CD8-positive, alpha-beta memory T cell (primary cell): Measurements from ENCODE around the gene IFITM5. TPM values are rescaled to one million over a fixed set of nuclear protein-coding genes. Genes with fewer than 3 reads are reported as not detected.
"Not testable (repeated sequence)": the region's sequence is repeated elsewhere in the genome, so short reads cannot be mapped to it uniquely, and the experiment has no call there.

ENCODE experiments used
- CTCF ChIA-PET: fragments of 350-600 bp; sonication (Branson Sonifier 250); formaldehyde crosslinking; loops from one replicate; lab custom pipeline; 2021; ENCODE audit warnings: antibody characterized with exemption; lab: Charles Lee
- POLR2A ChIA-PET: fragments of 350-600 bp; sonication (Branson Sonifier 250); formaldehyde crosslinking; loops from one replicate; lab custom pipeline; 2021; ENCODE audit warnings: antibody characterized with exemption; lab: Charles Lee
- DNase-seq, 5 donors: peaks; one replicate each; pipeline versions ENCODE4 v3.0.0 to v3.0.0-alpha.2; 2020 to 2022; ENCODE audit warnings: mixed read lengths in 1 of 5
- H3K27ac ChIP-seq: one replicate; pipeline ENCODE4 v1.7.0; 2013; ENCODE audit warnings: low read depth, mild to moderate bottlenecking, low read length, moderate library complexity
- H3K27me3 ChIP-seq: 2 replicates; pipeline ENCODE4 v1.7.0; 2013; ENCODE audit warnings: low read length, mild to moderate bottlenecking; ENCODE audit not compliant: insufficient read depth, poor library complexity, severe bottlenecking
- H3K36me3 ChIP-seq: 2 replicates; pipeline ENCODE4 v1.7.0; 2013; ENCODE audit warnings: mild to moderate bottlenecking, low read length, moderate library complexity; ENCODE audit not compliant: insufficient read depth
- H3K4me1 ChIP-seq: 2 replicates; pipeline ENCODE4 v1.7.0; 2013; ENCODE audit warnings: mild to moderate bottlenecking, low read length, moderate library complexity; ENCODE audit not compliant: insufficient read depth
- H3K4me3 ChIP-seq: 2 replicates; pipeline ENCODE4 v1.7.0; 2013; ENCODE audit warnings: mild to moderate bottlenecking, low read length
- H3K9me3 ChIP-seq: 2 replicates; pipeline ENCODE4 v1.7.0; 2013; ENCODE audit warnings: mild to moderate bottlenecking, low read length
- H3K27ac Mint-ChIP-seq, 8 donors: one replicate each; pipeline ENCODE4 v1.8.0; 2020 to 2021; ENCODE audit warnings: mixed read lengths in 8 of 8, mild to moderate bottlenecking in 6 of 8, inconsistent platforms in 3 of 8, moderate library complexity in 3 of 8
- H3K27me3 Mint-ChIP-seq, 2 donors: one replicate each; pipeline ENCODE4 v1.8.0; 2020 to 2021; ENCODE audit warnings: mixed read lengths in 2 of 2, mild to moderate bottlenecking in 1 of 2, moderate library complexity in 1 of 2
- H3K36me3 Mint-ChIP-seq, 3 donors: one replicate each; pipeline ENCODE4 v1.8.0; 2020 to 2021; ENCODE audit warnings: mixed read lengths in 3 of 3, inconsistent platforms in 1 of 3, mild to moderate bottlenecking in 1 of 3
- H3K4me1 Mint-ChIP-seq, 3 donors: one replicate each; pipeline ENCODE4 v1.8.0; 2020 to 2021; ENCODE audit warnings: mixed read lengths in 3 of 3, inconsistent platforms in 1 of 3, mild to moderate bottlenecking in 1 of 3
- H3K4me3 Mint-ChIP-seq, 7 donors: one replicate each; pipeline ENCODE4 v1.8.0; 2020 to 2021; ENCODE audit warnings: mixed read lengths in 7 of 7, mild to moderate bottlenecking in 6 of 7, moderate library complexity in 4 of 7, inconsistent platforms in 2 of 7
- H3K9me3 Mint-ChIP-seq, 5 donors: one replicate each; pipeline ENCODE4 v1.8.0; 2020 to 2022; ENCODE audit warnings: mixed read lengths in 5 of 5, mild to moderate bottlenecking in 3 of 5, moderate library complexity in 2 of 5, inconsistent platforms in 1 of 5
- polyA plus RNA-seq: library from polyadenylated mRNA; unstranded; fragments of 300-500 nt; fragmentation: Illumina TruSeq; gene quantifications from one replicate; pipeline ENCODE4 v1.2.3, GENCODE V29; 2021
- total RNA-seq, 2 experiments: library from RNA; stranded (reverse); gene quantifications; one replicate each; pipeline ENCODE4 v1.2.3, GENCODE V29; 2021

IFITM5 gene
- total and polyA plus RNA-seq, 3 experiments from 2014 or later: not detected

DNA sequence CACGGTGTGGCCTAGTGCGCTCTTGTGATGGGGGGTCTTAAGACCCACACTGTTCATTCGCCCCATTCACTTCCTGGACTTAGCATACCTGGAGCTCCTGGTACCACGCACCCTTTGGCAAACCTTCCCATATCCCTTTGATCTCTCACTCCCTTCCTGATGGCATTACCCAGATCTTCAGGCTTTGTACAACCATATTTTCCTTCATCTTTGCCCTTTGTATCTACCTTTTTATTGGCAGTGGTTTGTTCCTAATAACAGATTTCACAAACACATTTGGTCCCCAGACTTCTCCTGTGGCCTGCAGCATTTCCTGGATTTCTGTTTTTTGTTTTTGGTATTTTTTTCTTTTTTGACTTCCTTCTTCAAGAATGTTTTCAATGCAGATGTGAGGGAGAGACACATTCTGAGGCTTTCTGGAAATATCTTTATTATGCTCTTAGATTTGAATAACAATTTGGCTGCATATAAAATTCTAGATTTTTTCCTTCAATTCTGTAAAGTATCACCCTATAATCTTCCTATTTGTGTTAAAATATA lies 37.4 kb upstream of the IFITM5 start:
- no peaks in the 10 kb centered on the region for H3K36me3 Mint-ChIP-seq
- POLR2A ChIA-PET: no interaction called here

DNA sequence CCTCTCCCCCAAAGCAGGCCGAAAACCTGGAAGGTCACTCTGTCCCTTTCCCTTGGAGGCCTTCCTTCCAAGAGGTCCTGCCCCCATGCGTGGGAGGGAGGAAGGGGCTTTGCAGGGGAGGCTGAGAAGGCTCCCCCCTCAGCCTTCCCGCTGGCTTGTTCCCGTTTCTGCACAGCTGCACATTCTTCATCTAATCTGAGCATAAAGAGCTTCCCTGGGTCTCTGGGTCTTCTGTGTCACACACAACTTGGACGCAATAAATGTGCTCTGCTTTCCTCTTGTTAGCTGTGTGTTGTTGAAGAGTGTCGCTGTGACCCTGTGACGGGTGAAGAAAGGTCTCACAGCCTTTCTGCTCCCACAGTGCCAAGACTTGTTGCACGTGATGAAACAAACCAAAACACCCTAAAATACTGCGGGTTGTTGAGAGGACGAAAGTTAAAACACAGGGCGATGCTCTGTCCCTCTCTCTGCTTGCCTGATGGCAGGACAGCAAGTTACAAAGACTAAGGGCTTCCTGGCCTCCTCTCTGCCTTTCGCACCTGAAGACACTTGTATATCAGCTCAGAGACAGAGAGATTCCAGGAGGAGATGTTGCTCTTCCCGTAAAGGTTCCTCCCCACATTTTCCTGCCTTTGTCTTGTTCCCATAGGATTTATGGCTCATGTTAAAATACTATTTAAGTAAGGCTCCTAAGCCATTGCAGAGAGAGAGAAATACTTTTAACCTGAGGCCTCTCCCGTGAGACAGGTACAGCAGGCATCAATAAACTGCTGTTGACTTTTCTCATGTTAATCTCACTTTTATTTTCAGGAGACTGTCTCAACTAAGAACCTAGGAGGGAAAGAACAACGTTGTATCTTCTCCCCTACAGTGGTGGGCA lies 36.7 kb upstream of the IFITM5 start:
- no peaks in the 10 kb centered on the region for H3K9me3 ChIP-seq
- H3K27me3 ChIP-seq: no peaks in the 10 kb centered on the region
- no peaks in the 10 kb centered on the region for H3K36me3 ChIP-seq
- H3K27ac ChIP-seq: no peak overlapping the region
- H3K4me3 ChIP-seq: no peak overlapping the region
- no peak overlapping the region for H3K4me3 Mint-ChIP-seq
- H3K4me1 ChIP-seq: peaks cover 25% of the 10 kb centered on the region
- no peaks in the 10 kb centered on the region for H3K9me3 Mint-ChIP-seq
- CTCF ChIA-PET: no interaction called here
- H3K4me1 Mint-ChIP-seq: peaks cover 23 to 29% (median 26%) of the 10 kb centered on the region in 3 donors
- peak overlapping the region in 3 of 8 donors; percentile 7 to 59 (median 58) for H3K27ac Mint-ChIP-seq
- DNase-seq: no peak
- POLR2A ChIA-PET: interaction anchor here (1.0 kb wide), 1 partner anchor 24 kb away, joined by 3 read pairs; no protein-coding TSS in a partner anchor
- peaks cover 0 to 1% of the 10 kb centered on the region in 2 donors for H3K27me3 Mint-ChIP-seq
- H3K36me3 Mint-ChIP-seq: no peaks in the 10 kb centered on the region

More for the DNA sequence above, 37.4 kb upstream of the IFITM5 start:
- Mint-ChIP-seq H3K27ac (peak overlapping the region in 2 of 8 donors; percentile 18 to 43), H3K27me3 (peaks cover 0 to 3% of the 10 kb centered on the region in 2 donors), H3K4me1 (peaks cover 16 to 21% (median 19%) of the 10 kb centered on the region in 3 donors), H3K4me3 (no peak overlapping the region), H3K9me3 (no peaks in the 10 kb centered on the region)
- Histone ChIP-seq H3K27ac (no peak overlapping the region), H3K9me3 (no peaks in the 10 kb centered on the region), H3K36me3 (no peaks in the 10 kb centered on the region), H3K27me3 (no peaks in the 10 kb centered on the region), H3K4me1 (peaks cover 18% of the 10 kb centered on the region), H3K4me3 (no peak overlapping the region)
- no peak for DNase-seq
- CTCF ChIA-PET: no interaction called here

DNA sequence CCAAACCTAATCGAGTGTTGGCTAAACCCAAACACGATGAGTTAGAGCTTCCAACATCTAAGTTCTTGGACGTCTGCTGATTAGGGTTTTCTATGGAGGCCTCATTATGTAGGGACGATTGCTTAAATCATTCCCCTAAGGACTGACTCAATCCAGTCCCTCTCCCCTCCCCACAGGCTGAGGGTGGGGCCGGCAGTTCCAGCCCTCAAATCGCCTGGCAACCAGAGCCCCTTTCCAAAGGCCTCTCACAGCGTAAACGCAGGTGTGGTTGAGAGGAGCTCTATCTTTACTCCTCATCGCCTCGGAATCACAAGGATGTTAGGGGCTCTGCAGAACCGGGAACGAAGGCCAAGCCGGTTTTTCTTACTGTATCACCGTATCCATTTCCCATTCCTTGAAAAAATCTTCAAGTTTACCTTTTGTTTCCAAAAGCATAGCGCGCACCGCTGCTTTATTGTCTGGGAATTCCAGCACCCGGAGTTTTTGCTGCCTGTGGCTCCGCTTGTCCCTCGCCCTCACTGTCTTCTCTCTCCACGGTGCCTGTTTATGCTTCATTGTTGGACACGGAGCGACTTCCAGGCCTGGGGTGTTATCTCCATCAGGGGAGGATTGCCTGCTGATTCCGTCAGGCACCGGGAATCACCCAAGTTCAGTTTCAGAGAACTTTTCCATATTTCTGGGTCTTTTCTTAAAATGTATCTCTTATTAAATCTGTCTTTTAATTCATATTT lies 35.1 kb upstream of the IFITM5 start:
- Histone ChIP-seq H3K9me3 (no peaks in the 10 kb centered on the region), H3K27me3 (no peaks in the 10 kb centered on the region), H3K4me3 (no peak overlapping the region), H3K27ac (no peak overlapping the region), H3K36me3 (no peaks in the 10 kb centered on the region), H3K4me1 (peaks cover 41% of the 10 kb centered on the region)
- DNase-seq: no peak
- ChIA-PET POLR2A (no interaction called here), CTCF (no interaction called here)
- Mint-ChIP-seq H3K9me3 (no peaks in the 10 kb centered on the region), H3K27ac (no peak overlapping the region), H3K4me1 (peaks cover 39 to 41% (median 39%) of the 10 kb centered on the region in 3 donors), H3K27me3 (no peaks in the 10 kb centered on the region), H3K36me3 (no peaks in the 10 kb centered on the region), H3K4me3 (no peak overlapping the region)

DNA sequence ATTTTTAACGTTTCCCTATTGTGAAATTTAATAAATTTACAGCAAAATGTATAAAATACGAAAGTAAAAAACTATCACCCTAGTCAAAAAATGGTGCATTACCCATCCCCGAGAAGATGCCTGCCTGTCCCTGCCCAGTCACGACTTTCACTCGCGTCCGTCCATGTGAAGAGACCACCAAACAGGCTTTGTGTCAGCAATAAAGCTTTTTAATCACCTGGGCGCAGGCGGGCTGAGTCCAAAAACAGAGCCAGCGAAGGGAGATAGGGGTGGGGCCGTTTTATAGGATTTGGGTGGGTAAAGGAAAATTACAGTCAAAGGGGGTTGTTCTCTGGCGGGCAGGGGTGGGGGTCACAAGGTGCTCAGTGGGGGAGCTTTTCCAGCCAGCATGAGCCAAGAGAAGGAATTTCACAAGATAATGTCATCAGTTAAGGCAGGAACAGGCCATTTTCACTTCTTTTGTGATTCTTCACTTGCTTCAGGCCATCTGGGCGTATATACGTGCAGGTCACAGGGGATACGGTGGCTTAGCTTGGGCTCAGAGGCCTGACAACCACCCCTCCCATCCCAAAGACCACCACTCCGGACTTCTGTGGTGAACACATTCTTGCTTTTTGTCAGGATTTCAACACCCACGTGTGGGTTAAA lies 34.4 kb upstream of the IFITM5 start:
- Mint-ChIP-seq H3K27ac (peak overlapping the region in 1 of 8 donors; percentile 80), H3K4me1 (peaks cover 45% of the 10 kb centered on the region in 3 donors)
- CTCF ChIA-PET, H3K36me3 ChIP-seq, H3K4me3 ChIP-seq, H3K36me3 Mint-ChIP-seq, H3K27me3 Mint-ChIP-seq, POLR2A ChIA-PET, DNase-seq, H3K27ac ChIP-seq, H3K27me3 ChIP-seq, H3K9me3 Mint-ChIP-seq, H3K4me3 Mint-ChIP-seq, H3K9me3 ChIP-seq: not testable (repeated sequence)
- H3K4me1 ChIP-seq: peaks cover 43% of the 10 kb centered on the region

DNA sequence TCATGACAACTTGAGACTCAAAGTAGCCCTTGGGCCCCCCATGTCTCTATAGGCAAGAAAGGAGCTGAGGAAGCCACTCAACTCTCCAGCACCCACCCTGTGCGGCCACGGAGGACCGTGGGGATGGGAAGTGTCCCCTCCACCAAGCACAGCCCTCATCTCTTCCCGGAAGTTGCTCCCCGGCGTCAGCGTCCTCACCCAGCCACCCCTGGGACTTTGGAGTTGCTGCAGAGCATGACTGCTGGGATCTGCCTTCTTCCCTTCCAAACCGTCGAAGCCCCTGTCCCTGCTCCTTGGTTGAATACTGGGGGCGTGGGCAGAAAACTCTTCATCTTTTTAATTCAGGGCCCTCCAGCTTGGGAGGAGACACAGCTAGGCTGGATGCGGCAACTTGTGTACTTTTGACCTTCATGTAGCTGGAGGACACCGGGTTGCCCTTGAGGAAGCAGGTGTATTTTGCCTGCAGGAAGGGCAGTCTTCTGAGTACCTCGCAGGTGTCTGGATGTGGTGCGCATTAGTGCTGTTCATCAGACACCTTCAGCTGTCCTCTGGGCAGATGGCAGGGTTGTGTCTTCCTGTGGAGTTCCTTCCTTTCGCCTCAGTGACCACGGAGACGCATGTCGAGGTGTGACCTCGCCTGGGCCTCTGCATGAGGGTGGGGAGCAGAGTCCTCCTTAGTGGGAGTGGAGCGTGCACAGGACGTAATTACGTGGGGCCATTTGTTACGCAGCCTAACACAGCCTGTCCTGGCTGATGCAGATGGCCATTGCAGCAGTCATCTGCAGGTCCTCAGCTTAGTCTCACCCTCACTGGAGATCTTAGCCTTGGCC lies 33.5 kb upstream of the IFITM5 start:
- ChIA-PET CTCF (no interaction called here), POLR2A (no interaction called here)
- H3K4me3 Mint-ChIP-seq: peak overlapping the region in 3 of 7 donors; percentile 24 to 55 (median 43)
- peaks cover 45 to 51% (median 49%) of the 10 kb centered on the region in 3 donors for H3K4me1 Mint-ChIP-seq
- Histone ChIP-seq H3K27ac (no peak overlapping the region), H3K9me3 (no peaks in the 10 kb centered on the region), H3K36me3 (no peaks in the 10 kb centered on the region), H3K4me3 (no peak overlapping the region), H3K4me1 (peaks cover 43% of the 10 kb centered on the region), H3K27me3 (no peaks in the 10 kb centered on the region)
- no peak for DNase-seq
- no peaks in the 10 kb centered on the region for H3K36me3 Mint-ChIP-seq
- no peaks in the 10 kb centered on the region for H3K27me3 Mint-ChIP-seq
- H3K9me3 Mint-ChIP-seq: no peaks in the 10 kb centered on the region
- peak overlapping the region in 2 of 8 donors; percentile 60 to 80 for H3K27ac Mint-ChIP-seq

DNA sequence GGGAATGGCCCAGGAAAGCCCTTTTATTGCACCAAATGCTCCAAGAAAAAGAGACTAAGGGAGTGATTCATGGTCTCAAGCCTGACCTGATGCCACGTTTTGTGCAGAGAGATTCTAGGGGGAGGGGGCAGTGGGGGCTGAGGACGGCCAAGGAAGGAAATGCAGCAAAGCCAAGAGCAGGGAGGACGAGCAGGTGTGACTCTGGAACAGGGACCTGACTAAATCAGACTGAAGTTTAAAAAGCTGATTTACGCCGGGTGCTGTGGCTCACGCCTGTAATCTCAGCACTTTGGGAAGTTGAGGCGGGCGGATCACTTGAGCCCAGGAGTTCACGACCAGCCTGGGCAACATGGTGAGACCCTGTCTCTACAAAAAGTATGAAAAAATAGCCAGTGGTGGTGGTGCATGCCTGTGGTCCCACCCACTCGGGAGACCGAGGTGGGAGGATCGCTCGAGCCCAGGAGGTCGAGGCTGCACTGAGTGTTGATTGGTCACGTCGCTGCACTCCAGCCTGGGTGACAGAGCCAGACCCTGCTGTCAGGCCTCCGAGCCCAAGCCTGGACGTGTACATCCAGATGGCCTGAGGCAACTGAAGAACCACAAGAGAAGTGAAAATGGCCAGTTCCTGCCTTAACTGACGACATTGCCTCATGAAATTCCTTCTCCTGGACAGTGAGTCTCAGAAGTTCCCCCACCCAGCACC lies 32.2 kb upstream of the IFITM5 start:
- no peak for DNase-seq
- H3K4me1 ChIP-seq: peaks cover 43% of the 10 kb centered on the region
- ChIA-PET CTCF (interaction anchor here (1.1 kb wide), 1 partner anchor 81 kb away, joined by 3 read pairs; no protein-coding TSS in a partner anchor), POLR2A (interaction anchor here (0.6 kb wide), 1 partner anchor 42 kb away, joined by 3 read pairs; the partner anchor contains the start of gene PGGHG)
- H3K36me3 Mint-ChIP-seq: no peaks in the 10 kb centered on the region
- no peak overlapping the region for H3K27ac ChIP-seq
- no peaks in the 10 kb centered on the region for H3K27me3 ChIP-seq
- H3K27me3 Mint-ChIP-seq: no peaks in the 10 kb centered on the region
- peaks cover 52 to 60% (median 57%) of the 10 kb centered on the region in 3 donors for H3K4me1 Mint-ChIP-seq
- peak overlapping the region; percentile 41 for H3K4me3 ChIP-seq
- peak overlapping the region; percentile 40 to 84 (median 73) for H3K4me3 Mint-ChIP-seq
- no peaks in the 10 kb centered on the region for H3K9me3 Mint-ChIP-seq
- H3K27ac Mint-ChIP-seq: peak overlapping the region; percentile 24 to 95 (median 70)
- H3K9me3 ChIP-seq: no peaks in the 10 kb centered on the region
- no peaks in the 10 kb centered on the region for H3K36me3 ChIP-seq
